PC-3 (cell line): ENCODE measurements around the gene FKBP1C.

ENCODE experiments used
- CTCF ChIP-seq: fragments of 300-600 bp; sonication (generic); conservative IDR thresholded peaks from 2 replicates; pipeline ENCODE4 v1.5.1; 2017; ENCODE audit warnings: antibody characterized with exemption, low read depth, mild to moderate bottlenecking, low read length
- EZH2 ChIP-seq: fragments of 300-600 bp; sonication (generic); IDR thresholded peaks from one replicate; pipeline ENCODE4 v1.6.1; 2017; ENCODE audit warnings: antibody characterized with exemption, mild to moderate bottlenecking, low read length; ENCODE audit not compliant: unreplicated experiment

- TF ChIP-seq CTCF, result no peak
- TF ChIP-seq EZH2, result no peak
These were observed 25.1 kb downstream of the FKBP1C start for GRCh38 chr6:63236398-63236817.
